GM04503 (cell line): ENCODE data around the gene SFPQ.
"Not testable (repeated sequence)": the region's sequence is repeated elsewhere in the genome, so short reads cannot be mapped to it uniquely, and the experiment has no call there.

ENCODE experiments used
- DNase-seq: peaks from one replicate; pipeline ENCODE4 v3.0.0-alpha.2; 2012; ENCODE audit warnings: low read depth

The SFPQ gene, protein sequence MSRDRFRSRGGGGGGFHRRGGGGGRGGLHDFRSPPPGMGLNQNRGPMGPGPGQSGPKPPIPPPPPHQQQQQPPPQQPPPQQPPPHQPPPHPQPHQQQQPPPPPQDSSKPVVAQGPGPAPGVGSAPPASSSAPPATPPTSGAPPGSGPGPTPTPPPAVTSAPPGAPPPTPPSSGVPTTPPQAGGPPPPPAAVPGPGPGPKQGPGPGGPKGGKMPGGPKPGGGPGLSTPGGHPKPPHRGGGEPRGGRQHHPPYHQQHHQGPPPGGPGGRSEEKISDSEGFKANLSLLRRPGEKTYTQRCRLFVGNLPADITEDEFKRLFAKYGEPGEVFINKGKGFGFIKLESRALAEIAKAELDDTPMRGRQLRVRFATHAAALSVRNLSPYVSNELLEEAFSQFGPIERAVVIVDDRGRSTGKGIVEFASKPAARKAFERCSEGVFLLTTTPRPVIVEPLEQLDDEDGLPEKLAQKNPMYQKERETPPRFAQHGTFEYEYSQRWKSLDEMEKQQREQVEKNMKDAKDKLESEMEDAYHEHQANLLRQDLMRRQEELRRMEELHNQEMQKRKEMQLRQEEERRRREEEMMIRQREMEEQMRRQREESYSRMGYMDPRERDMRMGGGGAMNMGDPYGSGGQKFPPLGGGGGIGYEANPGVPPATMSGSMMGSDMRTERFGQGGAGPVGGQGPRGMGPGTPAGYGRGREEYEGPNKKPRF

DNA sequence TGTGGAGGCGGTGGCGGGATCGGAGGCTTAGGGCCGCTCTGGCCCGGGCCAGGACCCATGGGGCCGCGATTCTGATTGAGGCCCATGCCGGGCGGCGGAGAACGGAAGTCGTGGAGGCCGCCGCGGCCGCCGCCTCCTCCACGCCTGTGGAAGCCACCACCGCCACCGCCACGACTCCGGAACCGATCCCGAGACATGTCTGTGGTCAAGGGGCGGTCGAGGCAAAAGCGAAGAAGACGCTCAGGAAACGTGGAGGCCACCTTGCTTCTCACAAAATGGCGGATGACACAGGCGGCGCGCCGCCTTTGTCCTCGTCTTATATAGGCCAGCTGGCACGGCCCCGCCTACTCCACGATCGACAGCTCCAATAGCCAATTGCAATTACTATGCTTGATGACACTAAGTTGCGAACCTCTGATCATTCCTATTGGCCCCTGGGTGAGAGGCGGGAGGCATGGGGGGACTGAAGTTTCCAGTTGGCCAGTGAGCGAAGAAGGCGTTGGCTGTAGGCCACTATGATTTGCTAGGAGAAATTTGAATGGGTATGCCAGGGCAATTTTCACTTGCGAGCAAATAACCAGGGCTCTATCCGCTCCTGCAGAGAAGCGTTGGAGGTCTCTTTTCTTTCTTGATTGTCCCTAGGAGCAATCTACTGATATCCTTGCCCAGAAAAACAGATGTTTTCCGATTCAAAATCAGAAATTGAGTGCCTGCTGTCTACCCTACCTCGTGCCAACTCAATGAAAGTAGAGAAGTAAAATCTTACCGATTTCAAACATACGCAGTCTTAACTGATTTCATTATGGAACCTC is at the start of gene SFPQ:
SFPQ (minus strand) TSS at position 293 of the 812 bp plus-strand sequence; CDS start at position 197, 96 bp downstream.
- peak; percentile 95 for DNase-seq

DNA sequence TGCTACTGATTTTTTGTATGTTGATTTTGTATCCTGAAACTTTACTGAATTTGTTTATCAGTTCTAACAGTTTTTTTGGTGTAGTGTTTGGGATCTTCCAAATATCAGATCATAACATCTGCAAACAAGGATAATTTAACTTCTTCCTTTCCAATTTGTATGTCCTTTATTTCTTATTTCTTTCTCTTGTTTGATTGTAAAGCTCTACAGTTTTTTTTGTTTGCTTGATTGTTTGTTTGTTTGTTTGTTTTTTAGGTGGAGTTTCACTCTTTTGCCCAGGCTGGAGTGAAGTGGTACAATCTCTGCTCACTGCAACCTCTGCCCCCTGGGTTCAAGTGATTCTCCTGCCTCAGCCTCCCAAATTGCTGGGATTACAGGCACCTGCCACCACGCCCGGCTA is 43.8 kb upstream of the SFPQ start:
- not testable (repeated sequence) for DNase-seq

DNA sequence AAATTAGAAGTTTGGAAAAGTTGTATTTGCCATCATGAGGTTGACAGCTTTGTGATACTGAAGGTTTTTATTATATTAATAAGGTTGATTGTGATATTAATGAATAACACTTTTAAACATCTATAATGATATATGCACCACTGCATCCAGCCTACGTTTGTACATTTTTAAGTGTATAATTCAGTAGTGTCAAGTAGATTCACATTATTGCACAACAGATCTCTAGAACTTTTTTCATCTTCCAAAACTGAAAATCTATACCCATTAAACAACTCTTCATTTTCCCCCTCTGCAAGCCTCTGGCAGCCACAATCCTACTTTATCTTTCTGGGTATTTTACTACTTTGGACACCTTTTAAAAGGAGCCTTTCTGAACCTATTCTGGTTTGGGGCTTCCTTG is 38.3 kb upstream of the SFPQ start:
- DNase-seq: no peak

DNA sequence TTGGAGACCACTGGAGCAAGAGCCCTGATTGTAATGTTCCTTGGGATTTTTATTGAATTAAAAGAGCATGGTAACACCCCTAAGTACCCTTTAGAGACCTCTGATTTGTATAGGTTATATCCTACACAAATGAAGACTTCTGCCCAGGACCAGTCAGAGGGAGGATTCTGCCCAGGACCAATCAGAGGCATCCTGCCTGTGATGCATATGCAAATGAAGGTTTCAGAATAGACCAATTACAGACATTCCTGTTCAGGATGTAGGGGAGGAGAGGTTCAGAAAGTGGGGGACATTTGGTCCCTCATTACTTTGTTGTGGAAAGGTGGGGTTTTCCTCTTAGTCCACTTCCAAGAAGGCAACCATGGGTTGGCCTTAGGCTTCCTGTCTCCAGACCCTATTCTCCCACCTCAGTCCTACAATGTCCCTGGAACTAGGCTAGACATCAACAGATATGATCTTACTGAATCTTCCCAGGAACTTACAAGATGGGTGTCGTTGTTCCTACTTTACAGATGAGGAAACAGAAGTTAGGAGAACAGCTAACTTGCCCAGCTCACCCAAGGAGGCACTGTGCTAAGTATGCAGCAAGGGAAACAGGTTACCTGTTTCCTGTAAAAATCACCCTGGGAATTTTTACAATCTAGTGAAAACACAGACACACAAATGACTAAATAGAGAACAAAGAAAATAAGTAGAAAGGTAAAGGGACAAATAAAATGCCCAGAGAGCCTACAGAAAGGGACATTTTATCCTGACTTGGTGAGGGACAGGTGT is 36.8 kb upstream of the SFPQ start:
- no peak for DNase-seq

DNA sequence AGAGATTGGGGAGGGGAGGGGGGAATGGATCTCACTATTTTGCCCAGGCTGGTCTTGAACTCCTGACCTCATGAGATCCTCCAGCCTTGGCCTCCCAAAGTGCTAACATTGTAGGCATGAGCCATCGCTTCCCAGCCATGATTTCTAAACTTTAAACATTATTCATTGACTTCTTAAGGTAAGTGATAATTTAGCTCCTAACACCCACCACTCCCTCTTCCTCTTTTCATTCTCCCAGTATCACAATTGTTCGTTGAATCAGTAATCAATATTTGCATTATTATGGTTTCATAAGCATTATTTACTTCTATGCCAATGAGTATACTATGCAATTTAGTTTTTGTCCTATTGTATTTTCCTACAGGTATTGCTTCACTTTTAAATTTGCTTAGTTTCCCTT is 33.6 kb upstream of the SFPQ start:
- DNase-seq: no peak

DNA sequence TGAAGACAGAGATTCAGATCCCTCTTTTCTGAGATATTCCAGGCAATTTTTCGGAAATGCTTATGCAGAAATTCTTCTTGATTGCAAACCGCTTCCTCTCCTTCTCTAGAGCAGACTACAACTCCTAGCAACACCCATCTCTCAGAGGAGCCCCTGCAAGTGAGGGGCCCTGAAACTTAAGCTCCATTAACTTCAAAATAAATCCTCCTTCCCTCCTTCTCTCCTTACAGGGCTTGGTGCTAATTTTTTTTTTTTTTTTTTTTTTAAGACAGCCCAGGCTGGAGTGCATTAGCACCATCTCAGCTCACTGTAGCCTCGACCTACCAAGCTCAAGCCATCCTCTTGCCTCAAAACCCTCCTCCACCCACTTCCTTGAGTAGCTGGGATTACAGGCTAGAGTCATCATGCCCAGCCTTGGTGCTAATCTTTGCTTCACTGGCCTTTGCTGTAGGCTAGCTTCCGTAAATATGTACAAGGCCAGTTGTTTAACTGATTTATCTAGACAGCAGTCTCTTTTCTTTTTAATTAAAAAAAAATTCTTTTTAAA is 30.2 kb upstream of the SFPQ start:
- no peak for DNase-seq

DNA sequence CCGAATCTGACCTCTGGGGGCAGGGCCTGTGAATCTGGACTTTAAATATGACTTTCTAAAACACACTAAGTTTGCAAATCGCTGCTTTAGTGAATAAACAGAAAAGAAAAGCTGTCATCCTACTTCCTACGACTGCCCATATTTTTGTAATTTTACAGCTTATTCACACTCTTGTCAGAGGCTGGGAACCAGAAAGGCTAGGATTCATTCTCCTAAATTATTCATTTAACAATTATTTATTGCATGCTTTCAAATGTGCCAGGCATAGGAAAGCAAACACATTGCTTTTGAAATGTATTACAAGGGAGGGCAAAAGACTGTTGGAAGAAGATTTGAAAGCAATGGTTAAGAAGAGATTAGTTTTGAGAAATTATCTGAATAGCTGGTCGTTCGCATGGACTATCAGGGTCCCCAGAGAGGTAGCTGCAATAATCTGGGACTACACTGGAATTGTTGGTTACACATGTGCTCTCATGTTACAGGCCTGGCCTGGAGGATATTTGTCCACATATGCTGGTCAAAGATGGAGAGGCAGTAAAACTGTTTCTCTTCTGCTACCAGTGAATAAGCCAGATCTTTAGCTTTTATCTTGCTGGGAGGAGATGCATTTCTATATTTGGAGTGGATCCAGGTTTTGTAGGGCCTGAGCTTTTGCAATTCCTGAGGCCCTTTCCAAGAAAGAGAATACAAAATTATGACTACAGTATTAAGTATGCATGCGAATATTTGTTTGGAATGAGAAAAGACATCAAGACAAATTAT is 29.6 kb upstream of the SFPQ start:
- DNase-seq: peak; percentile 80

DNA sequence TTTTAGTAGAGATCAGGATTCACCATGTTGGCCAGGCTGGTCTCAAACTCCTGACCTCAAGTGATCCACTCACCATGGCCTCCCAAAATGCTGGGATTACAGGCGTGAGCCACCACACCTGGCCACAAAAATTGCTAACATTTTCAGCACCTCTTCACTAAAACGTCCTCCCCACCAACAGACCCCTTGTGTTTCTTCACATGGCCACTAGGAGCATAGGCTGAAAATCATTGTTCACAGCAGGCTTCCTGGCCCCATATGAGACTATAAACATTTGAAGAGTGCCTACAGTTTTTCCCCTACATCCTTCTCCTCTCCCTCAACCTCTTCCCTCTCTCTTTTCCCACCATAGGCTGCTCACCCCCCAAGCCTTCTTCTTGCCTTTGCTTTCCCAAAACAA is 28.0 kb upstream of the SFPQ start:
- no peak for DNase-seq

DNA sequence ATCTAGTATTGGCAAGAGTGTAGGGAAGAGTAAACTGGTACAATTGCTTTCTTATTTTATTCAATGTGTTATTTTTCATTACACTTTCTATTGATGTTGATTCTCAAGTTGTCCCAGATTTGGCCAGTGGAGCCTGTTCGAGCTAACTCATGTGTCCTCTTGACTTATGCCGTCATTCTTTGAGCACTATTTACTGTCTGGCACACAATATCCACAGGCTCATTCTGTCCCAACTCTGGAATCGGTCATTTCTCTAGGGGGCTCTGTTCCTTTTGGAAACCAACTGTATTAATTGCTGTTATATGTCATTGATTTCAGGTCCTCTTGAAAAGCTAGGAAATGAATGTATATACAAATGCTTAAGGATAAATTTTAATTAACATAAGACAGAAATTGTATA is 22.4 kb upstream of the SFPQ start:
- DNase-seq: no peak

DNA sequence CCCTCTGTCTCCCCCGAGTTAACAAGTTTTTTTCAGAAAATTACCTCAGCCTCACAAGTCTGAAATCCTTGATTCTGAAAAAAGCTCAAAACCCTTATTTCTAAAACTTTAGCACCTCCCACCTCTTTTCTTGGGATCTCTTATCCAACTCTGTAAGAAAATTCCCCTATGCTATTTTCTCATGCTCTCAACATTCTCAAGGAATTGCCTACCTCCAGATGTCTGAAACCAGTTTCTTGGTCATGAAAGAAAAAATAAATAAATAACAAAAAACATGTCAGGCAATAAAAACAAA is 18.1 kb upstream of the SFPQ start:
- DNase-seq: no peak

DNA sequence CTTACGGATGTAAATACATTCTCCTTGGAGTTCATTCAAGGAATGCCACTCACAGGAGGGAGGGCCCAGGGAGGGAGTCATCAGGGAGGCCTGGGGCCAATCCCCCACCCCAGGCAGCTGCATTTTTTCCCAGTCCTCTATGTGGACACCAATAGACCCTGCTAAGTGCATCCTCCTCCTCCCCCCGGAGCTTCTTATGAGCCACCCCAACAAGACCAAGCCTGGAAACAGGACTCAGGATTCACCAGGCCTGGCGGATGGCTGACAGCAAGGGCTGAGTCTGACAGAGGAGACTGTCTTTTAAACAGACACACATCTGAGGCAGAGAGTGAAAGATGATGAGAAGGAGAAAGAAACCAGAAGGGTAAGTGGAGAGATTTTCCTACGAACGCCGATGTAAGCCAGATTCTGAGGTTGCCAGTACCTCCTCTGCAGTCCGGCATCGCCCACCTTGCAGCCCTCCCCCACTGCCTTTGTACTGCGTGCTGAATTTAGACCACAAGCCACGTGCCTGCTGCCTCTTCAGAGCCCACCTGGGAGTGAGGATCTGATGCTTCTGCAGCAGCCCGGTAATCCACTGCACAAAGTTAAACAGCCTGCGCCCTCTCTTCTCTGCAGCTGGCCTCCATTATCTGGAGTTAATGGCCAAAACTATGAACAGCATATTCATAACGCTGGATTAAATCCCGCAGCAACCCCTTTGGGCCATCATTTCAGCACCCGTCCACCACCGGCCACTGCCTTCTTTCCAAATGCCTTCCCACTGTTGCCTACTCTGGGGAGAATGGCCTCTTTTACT is 17.6 kb upstream of the SFPQ start:
- no peak for DNase-seq

DNA sequence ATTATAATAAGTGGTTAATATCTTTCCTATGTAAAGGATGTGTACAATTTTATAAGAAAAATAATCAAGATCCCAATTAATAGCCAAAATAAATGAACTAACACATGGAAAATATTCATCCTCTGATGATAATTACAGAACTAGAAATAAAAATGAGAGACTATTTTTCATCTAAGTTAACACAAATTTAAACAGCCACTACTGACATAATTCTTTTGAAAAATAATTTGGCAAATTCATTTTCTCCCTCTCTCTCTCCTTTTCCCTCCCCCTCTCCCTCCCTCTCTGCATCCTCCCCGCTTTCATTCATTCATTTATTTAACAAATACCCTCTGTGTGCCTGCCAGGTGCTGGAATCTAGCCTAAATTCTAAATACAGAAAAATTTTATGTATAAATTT is 10.3 kb upstream of the SFPQ start:
- no peak for DNase-seq

DNA sequence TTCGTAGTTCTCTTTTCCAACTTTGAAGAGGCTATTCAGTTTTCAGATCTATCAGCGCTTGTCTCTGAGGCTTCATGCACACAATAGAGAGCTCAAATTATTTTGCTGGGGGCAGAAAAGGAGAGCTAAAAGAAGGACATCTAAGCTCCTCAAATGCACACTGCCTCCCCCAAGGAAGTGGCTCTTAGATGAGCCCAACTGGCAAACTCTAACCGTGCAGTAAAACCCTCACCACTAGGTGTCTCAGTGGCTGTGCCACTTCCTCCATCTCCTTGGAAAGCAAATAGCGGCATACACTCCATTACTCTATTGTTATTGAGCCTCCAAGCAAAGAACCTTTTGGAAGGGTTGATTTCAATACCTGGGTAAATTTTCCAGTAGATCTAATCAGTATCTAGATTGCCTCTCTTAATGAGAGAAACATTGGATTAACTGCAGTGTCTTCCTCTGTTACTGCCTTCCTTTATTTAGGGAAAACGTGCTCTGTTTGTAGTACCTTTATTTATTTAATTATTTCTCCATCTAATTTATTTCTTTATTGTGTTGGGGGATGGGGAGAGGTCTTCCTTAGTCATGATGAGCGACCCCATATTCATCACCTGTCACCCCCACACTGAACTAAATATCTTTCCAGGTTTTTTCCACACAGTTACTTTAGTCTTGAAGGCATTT is 9.2 kb upstream of the SFPQ start:
- no peak for DNase-seq

DNA sequence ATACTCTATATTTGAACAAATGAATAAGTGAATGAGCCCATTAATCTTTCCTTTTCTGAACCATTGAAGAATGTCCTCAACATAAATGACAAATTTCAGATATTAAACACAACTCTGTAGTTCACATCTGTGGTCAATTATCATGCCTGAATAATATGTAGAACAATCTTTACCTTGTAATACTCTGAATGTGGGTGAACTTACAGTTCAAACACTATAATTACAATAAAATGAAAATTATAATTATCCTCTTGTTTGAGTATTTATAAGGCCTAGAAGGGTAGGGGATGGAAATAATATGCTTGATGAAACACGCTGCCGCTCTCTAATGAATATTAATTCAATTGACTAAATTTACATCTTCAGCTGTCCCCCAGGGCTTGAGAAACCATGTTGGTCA is 8.7 kb upstream of the SFPQ start:
- no peak for DNase-seq

DNA sequence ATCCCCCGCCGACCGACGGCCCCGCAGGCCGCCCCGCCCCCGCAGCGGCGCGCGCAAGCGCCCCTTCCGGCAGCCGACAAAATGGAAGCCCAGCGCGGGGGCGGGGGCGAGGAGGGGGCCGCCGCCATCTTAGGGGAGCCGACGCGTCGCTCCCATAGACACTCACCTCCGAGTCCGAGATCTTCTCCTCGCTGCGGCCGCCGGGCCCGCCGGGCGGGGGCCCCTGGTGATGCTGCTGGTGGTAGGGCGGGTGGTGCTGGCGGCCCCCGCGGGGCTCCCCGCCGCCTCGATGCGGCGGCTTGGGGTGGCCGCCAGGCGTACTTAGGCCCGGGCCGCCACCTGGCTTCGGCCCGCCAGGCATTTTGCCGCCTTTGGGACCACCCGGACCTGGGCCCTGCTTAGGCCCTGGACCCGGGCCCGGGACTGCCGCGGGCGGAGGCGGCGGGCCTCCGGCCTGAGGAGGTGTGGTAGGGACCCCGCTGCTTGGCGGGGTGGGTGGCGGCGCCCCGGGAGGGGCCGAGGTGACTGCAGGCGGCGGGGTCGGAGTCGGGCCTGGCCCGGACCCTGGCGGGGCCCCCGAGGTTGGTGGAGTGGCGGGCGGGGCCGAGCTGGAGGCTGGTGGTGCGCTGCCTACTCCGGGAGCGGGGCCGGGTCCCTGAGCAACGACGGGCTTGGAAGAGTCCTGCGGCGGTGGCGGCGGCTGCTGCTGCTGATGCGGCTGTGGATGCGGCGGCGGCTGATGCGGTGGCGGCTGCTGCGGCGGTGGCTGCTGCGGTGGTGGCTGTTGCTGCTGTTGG is 691 bp downstream of the SFPQ start:
- DNase-seq: no peak

DNA sequence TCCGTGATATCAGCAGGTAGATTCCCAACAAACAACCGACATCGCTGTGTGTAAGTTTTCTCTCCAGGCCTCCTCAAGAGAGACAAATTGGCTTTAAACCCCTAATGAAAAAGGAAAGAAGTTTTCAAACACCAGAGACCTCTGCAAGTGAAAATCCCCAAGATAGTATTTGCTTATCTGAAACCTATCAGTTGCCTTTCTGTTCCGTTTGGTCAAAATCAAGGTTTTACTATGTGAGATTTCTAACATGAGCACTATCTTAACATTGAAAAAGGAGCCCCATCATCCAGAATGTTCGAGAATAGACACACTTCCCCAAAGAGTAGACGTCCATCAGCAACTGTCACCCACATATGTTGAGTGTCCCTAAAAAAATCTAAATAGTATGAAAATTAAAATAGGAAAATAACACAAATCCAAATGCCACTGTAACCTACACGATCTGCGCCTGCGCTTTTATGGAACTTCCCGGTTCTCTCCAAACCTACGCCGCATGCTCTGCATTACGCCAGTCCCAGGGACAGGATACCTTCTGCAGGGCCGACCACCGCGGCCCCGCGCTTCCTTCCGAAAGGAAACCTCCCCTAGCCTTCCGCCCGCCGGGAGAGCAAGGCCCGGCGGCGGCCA is 1.4 kb downstream of the SFPQ start:
- DNase-seq: no peak

DNA sequence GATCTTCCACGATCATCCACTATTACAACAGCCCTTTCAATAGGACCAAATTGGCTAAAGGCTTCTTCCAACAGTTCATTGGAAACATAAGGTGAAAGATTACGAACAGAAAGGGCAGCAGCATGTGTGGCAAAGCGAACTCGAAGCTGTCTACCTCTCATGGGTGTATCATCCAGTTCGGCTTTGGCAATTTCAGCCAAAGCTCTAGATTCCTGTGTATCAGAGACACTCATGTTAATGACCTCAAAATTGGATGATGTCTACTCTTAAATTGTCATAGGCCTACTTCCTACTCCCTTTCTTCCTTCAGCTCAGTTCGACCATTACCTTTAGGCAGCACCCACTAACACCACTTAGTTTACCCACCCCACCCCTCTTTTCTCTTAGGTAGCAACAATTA is 2.2 kb downstream of the SFPQ start:
- DNase-seq: no peak
